WTC11 (cell line): Measurements from ENCODE around the gene TOM1L2. TPM values are rescaled to one million over a fixed set of nuclear protein-coding genes. Genes with fewer than 3 reads are reported as not detected.
A peak's percentile ranks its signal among the peaks of the same experiment; 100 is the strongest.

Experiments used
- ATAC-seq: fragments of 200-7000 bp; cut with Tn5 transposase; 2 replicates; pipeline ENCODE4 v1.10.0; 2021; ENCODE audit warnings: mild to moderate bottlenecking, moderate library complexity
- CTCF ChIA-PET: fragments of 300-600 bp; sonication (Branson Sonifier 250); formaldehyde crosslinking; loops from one replicate; lab custom pipeline; 2021; ENCODE audit warnings: antibody characterized with exemption; lab: Charles Lee
- POLR2A ChIA-PET: fragments of 350-600 bp; sonication (Branson Sonifier 250); formaldehyde crosslinking; loops from one replicate; lab custom pipeline; 2021; ENCODE audit warnings: antibody characterized with exemption; lab: Charles Lee
- DNase-seq: peaks from one replicate; pipeline ENCODE4 v3.0.0; 2021; ENCODE audit warnings: low spot score
- H3K27ac Mint-ChIP-seq: 2 replicates; pipeline ENCODE4 v1.8.0; 2021; ENCODE audit warnings: mixed read lengths
- H3K27me3 Mint-ChIP-seq: 2 replicates; pipeline ENCODE4 v1.8.0; 2021; ENCODE audit warnings: low read depth, mild to moderate bottlenecking, moderate library complexity, mixed read lengths
- H3K36me3 Mint-ChIP-seq: 2 replicates; pipeline ENCODE4 v1.8.0; 2021; ENCODE audit warnings: mixed read lengths
- H3K4me1 Mint-ChIP-seq: 2 replicates; pipeline ENCODE4 v1.8.0; 2022; ENCODE audit warnings: mixed read lengths
- H3K4me3 Mint-ChIP-seq: 2 replicates; pipeline ENCODE4 v1.8.0; 2021; ENCODE audit warnings: mild to moderate bottlenecking, moderate library complexity, mixed read lengths
- H3K9me3 Mint-ChIP-seq: 2 replicates; pipeline ENCODE4 v1.8.0; 2021; ENCODE audit warnings: mixed read lengths
- CBFB ChIP-seq: sonication (generic); formaldehyde crosslinking; IDR thresholded peaks from 2 replicates; pipeline ENCODE4 v1.8.1; 2022; ENCODE audit warnings: mild to moderate bottlenecking, low read depth, missing genetic modification reagents
- EMX1 ChIP-seq: fragments of 250-450 bp; sonication (Bioruptor Pico); IDR thresholded peaks from 2 replicates; pipeline ENCODE4 v1.8.0; 2021; ENCODE audit warnings: mild to moderate bottlenecking
- GRHL2 ChIP-seq: fragments of 250-450 bp; sonication (Bioruptor Pico); IDR thresholded peaks from 2 replicates; pipeline ENCODE4 v1.8.0; 2022; ENCODE audit warnings: mild to moderate bottlenecking, moderate library complexity; ENCODE audit not compliant: insufficient replicate concordance, severe bottlenecking
- KAT7 ChIP-seq: sonication (generic); formaldehyde crosslinking; IDR thresholded peaks from 2 replicates; pipeline ENCODE4 v1.8.1; 2023; ENCODE audit warnings: missing genetic modification reagents, mild to moderate bottlenecking, borderline replicate concordance
- OVOL2 ChIP-seq: fragments of 250-450 bp; sonication (Bioruptor Pico); IDR thresholded peaks from 2 replicates; pipeline ENCODE4 v1.9.0; 2021; ENCODE audit warnings: mild to moderate bottlenecking, borderline replicate concordance
- PRRX2 ChIP-seq: fragments of 250-450 bp; sonication (Bioruptor Pico); IDR thresholded peaks from 2 replicates; pipeline ENCODE4 v1.8.0; 2021; ENCODE audit warnings: mild to moderate bottlenecking
- TEAD1 ChIP-seq: sonication (generic); formaldehyde crosslinking; IDR thresholded peaks from 2 replicates; pipeline ENCODE4 v1.8.0; 2022; ENCODE audit warnings: mild to moderate bottlenecking, missing genetic modification reagents
- TEAD4 ChIP-seq: sonication (generic); formaldehyde crosslinking; IDR thresholded peaks from 2 replicates; pipeline ENCODE4 v1.8.0; 2022; ENCODE audit warnings: mild to moderate bottlenecking, missing genetic modification reagents
- ZNF219 ChIP-seq: sonication (generic); formaldehyde crosslinking; IDR thresholded peaks from 2 replicates; pipeline ENCODE4 v1.8.0; 2023; ENCODE audit warnings: missing genetic modification reagents, mild to moderate bottlenecking, borderline replicate concordance
- ZNF396 ChIP-seq: fragments of 250-450 bp; sonication (Bioruptor Pico); IDR thresholded peaks from 2 replicates; pipeline ENCODE4 v1.8.0; 2021; ENCODE audit warnings: mild to moderate bottlenecking, moderate library complexity, borderline replicate concordance
- ZNF423 ChIP-seq: fragments of 250-450 bp; sonication (Bioruptor Pico); IDR thresholded peaks from 2 replicates; pipeline ENCODE4 v2.1.2; 2022; ENCODE audit warnings: mild to moderate bottlenecking, moderate library complexity
- total RNA-seq: library from RNA; stranded (reverse); gene quantifications from 3 replicates; pipeline ENCODE4 v1.2.3, GENCODE V29; 2021
- TF ChIP-seq, protein P1 (sequence below): sonication (generic); formaldehyde crosslinking; IDR thresholded peaks from 2 replicates; pipeline ENCODE4 v1.8.1; 2022; ENCODE audit warnings: low read depth, mild to moderate bottlenecking, moderate library complexity, missing genetic modification reagents, borderline replicate concordance
- TF ChIP-seq, protein P2 (sequence below): fragments of 200-600 bp; IDR thresholded peaks from 2 replicates; pipeline ENCODE4 v1.8.0; 2022; ENCODE audit warnings: antibody characterized with exemption
- TF ChIP-seq, protein P3 (sequence below): sonication (generic); formaldehyde crosslinking; IDR thresholded peaks from 2 replicates; pipeline ENCODE4 v1.8.1; 2023; ENCODE audit warnings: mild to moderate bottlenecking, missing genetic modification reagents, moderate library complexity
- TF ChIP-seq, protein P4 (sequence below): sonication (generic); formaldehyde crosslinking; IDR thresholded peaks from 2 replicates; pipeline ENCODE4 v1.8.1; 2023; ENCODE audit warnings: mild to moderate bottlenecking, missing genetic modification reagents, moderate library complexity
- TF ChIP-seq, protein P5 (sequence below): sonication (generic); formaldehyde crosslinking; IDR thresholded peaks from 2 replicates; pipeline ENCODE4 v1.8.1; 2023; ENCODE audit warnings: mild to moderate bottlenecking, missing genetic modification reagents, borderline replicate concordance

The TOM1L2 gene
- total RNA-seq, 1 experiment from 2014 or later = 6.4 TPM

DNA sequence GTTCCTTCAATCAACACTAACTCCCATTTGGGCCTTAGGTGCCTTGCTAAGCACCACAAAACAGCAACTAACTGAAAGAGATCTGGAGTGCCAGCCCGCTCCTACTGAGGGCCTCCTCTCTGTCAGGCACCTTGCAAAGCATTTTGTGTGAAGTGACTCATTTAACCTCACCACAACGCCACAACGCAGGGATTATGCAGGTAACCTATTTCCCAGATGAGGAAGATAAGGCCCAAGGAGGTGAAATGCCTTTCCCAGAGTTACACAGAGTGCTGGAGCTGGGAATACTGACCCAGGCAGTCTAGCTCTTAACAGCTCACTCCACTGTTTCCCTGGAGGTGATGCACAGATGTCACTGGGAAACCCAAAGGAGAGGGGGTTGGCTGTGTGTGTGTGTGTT lies 33.3 kb upstream of the TOM1L2 start (continued):
- TF ChIP-seq KAT7 (CRISPR knock-in tag) (no peak), ZNF396 (no peak), ZNF219 (no peak), GRHL2 (no peak)
- TF ChIP-seq, protein P1, sequence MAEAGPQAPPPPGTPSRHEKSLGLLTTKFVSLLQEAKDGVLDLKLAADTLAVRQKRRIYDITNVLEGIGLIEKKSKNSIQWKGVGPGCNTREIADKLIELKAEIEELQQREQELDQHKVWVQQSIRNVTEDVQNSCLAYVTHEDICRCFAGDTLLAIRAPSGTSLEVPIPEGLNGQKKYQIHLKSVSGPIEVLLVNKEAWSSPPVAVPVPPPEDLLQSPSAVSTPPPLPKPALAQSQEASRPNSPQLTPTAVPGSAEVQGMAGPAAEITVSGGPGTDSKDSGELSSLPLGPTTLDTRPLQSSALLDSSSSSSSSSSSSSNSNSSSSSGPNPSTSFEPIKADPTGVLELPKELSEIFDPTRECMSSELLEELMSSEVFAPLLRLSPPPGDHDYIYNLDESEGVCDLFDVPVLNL (CRISPR knock-in tag) = no peak
- TF ChIP-seq, protein P2, sequence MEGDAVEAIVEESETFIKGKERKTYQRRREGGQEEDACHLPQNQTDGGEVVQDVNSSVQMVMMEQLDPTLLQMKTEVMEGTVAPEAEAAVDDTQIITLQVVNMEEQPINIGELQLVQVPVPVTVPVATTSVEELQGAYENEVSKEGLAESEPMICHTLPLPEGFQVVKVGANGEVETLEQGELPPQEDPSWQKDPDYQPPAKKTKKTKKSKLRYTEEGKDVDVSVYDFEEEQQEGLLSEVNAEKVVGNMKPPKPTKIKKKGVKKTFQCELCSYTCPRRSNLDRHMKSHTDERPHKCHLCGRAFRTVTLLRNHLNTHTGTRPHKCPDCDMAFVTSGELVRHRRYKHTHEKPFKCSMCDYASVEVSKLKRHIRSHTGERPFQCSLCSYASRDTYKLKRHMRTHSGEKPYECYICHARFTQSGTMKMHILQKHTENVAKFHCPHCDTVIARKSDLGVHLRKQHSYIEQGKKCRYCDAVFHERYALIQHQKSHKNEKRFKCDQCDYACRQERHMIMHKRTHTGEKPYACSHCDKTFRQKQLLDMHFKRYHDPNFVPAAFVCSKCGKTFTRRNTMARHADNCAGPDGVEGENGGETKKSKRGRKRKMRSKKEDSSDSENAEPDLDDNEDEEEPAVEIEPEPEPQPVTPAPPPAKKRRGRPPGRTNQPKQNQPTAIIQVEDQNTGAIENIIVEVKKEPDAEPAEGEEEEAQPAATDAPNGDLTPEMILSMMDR = no peak

DNA sequence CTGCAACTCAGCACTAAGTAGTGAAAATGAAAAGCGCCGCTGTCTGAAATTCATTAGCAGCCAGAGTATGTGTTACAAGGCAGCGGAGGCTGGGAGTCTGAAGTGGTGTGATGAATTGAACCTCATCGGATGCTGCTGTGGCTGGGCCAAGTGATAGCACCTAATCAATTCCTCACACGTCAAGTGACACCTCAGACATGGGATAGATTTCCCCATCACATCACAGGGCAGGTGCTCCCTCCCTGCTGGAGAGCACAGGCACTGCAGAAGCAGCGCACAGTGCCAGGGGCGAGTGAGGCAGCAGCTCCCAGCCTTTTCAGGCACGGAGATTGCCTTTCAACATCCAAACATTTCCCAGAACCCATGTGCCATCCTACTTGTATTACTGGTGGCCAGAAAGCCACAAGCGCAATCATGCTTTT lies 32.7 kb upstream of the TOM1L2 start:
- TF ChIP-seq, protein P1 (CRISPR knock-in tag) = no peak
- TF ChIP-seq, protein P2 = 0 out of 2 replicates have a peak, but pooled peaks have one; percentile 30
- TF ChIP-seq, protein P3, sequence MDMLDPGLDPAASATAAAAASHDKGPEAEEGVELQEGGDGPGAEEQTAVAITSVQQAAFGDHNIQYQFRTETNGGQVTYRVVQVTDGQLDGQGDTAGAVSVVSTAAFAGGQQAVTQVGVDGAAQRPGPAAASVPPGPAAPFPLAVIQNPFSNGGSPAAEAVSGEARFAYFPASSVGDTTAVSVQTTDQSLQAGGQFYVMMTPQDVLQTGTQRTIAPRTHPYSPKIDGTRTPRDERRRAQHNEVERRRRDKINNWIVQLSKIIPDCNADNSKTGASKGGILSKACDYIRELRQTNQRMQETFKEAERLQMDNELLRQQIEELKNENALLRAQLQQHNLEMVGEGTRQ (CRISPR knock-in tag) = no peak
- ChIA-PET CTCF (interaction anchor here (0.7 to 4.7 kb wide), 12 partner anchors 10 to 117 kb away, joined by 3 to 50 read pairs (median 4); partner anchors contain the start of genes ATPAF2, DRC3, GID4 and TOM1L2), POLR2A (no interaction called here)
- no peak overlapping the region for H3K4me3 Mint-ChIP-seq
- H3K9me3 Mint-ChIP-seq = no peaks in the 10 kb centered on the region
- peak; percentile 84 for ATAC-seq
- 0 out of 2 replicates have a peak overlapping the region, but pooled peaks have one; percentile 63 for H3K27ac Mint-ChIP-seq
- H3K27me3 Mint-ChIP-seq = no peaks in the 10 kb centered on the region
- H3K4me1 Mint-ChIP-seq = peaks cover 4% of the 10 kb centered on the region; the same call in 1 of the 2 replicates
- H3K36me3 Mint-ChIP-seq = no peaks in the 10 kb centered on the region
- DNase-seq = peak; percentile 47

DNA sequence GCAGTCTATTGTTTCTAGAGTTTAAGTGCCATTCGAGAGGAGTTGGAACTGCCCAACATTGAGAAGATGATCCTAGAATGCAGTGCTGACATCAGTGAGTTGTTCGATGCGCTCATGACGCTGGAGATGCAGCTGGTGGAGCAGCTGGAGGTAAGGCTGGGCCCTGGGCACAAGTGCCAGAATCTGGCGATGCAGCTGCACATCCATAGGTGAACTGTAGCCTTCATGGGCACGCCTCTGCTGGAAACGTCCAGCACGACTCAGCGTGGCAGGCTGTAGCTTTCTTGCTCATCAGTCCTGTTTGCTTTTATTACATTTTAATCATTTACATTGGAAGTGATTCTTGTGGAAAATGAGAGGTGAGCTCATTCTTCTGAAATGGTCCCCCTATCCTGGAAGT lies 32.1 kb upstream of the TOM1L2 start:
- no peaks in the 10 kb centered on the region for H3K9me3 Mint-ChIP-seq
- H3K27me3 Mint-ChIP-seq = no peaks in the 10 kb centered on the region
- DNase-seq (no peak), ATAC-seq (no peak)
- no peak overlapping the region for H3K4me3 Mint-ChIP-seq
- TF ChIP-seq TEAD4 (CRISPR knock-in tag) (no peak), EMX1 (CRISPR knock-in tag) (no peak), PRRX2 (CRISPR knock-in tag) (no peak), CBFB (CRISPR knock-in tag) (no peak), OVOL2 (CRISPR knock-in tag) (no peak), KAT7 (CRISPR knock-in tag) (no peak), ZNF423 (CRISPR knock-in tag) (no peak), TEAD1 (CRISPR knock-in tag) (no peak)
- TF ChIP-seq, protein P4, sequence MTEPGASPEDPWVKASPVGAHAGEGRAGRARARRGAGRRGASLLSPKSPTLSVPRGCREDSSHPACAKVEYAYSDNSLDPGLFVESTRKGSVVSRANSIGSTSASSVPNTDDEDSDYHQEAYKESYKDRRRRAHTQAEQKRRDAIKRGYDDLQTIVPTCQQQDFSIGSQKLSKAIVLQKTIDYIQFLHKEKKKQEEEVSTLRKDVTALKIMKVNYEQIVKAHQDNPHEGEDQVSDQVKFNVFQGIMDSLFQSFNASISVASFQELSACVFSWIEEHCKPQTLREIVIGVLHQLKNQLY = no peak
- TF ChIP-seq, protein P5, sequence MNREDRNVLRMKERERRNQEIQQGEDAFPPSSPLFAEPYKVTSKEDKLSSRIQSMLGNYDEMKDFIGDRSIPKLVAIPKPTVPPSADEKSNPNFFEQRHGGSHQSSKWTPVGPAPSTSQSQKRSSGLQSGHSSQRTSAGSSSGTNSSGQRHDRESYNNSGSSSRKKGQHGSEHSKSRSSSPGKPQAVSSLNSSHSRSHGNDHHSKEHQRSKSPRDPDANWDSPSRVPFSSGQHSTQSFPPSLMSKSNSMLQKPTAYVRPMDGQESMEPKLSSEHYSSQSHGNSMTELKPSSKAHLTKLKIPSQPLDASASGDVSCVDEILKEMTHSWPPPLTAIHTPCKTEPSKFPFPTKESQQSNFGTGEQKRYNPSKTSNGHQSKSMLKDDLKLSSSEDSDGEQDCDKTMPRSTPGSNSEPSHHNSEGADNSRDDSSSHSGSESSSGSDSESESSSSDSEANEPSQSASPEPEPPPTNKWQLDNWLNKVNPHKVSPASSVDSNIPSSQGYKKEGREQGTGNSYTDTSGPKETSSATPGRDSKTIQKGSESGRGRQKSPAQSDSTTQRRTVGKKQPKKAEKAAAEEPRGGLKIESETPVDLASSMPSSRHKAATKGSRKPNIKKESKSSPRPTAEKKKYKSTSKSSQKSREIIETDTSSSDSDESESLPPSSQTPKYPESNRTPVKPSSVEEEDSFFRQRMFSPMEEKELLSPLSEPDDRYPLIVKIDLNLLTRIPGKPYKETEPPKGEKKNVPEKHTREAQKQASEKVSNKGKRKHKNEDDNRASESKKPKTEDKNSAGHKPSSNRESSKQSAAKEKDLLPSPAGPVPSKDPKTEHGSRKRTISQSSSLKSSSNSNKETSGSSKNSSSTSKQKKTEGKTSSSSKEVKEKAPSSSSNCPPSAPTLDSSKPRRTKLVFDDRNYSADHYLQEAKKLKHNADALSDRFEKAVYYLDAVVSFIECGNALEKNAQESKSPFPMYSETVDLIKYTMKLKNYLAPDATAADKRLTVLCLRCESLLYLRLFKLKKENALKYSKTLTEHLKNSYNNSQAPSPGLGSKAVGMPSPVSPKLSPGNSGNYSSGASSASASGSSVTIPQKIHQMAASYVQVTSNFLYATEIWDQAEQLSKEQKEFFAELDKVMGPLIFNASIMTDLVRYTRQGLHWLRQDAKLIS (CRISPR knock-in tag) = no peak
- no peak overlapping the region for H3K27ac Mint-ChIP-seq
- H3K4me1 Mint-ChIP-seq = peaks cover 4% of the 10 kb centered on the region; the same call in 1 of the 2 replicates
- no peaks in the 10 kb centered on the region for H3K36me3 Mint-ChIP-seq
- POLR2A ChIA-PET = no interaction called here
- CTCF ChIA-PET = interaction anchor here (0.7 to 4.7 kb wide), 12 partner anchors 9 to 116 kb away, joined by 3 to 50 read pairs (median 4); partner anchors contain the start of genes ATPAF2, DRC3, GID4 and TOM1L2
